GM23338 (cell line): ENCODE results near the gene CUX1. TPM values are rescaled to one million over a fixed set of nuclear protein-coding genes. Genes with fewer than 3 reads are reported as not detected.

Source experiments
- ATAC-seq: fragments of 200-7000 bp; cut with Tn5 transposase; 3 replicates; pipeline ENCODE4 v1.9.1; 2020
- DNase-seq: peaks from one replicate; pipeline ENCODE4 v3.0.0-alpha.2; 2015; ENCODE audit warnings: low spot score
- H2AFZ ChIP-seq: fragments of 200-600 bp; sonication (generic); 2 replicates; pipeline ENCODE4 v1.8.0; 2016; ENCODE audit warnings: antibody characterized with exemption, mild to moderate bottlenecking, moderate library complexity
- H3F3A ChIP-seq: fragments of 200-600 bp; sonication (generic); replicated peaks from 2 replicates; pipeline ENCODE4 v1.8.0; 2017; ENCODE audit warnings: antibody characterized with exemption, mixed run types, low read depth
- H3K27ac ChIP-seq: fragments of 200-600 bp; sonication (generic); 2 replicates; pipeline ENCODE4 v1.6.1; 2016; ENCODE audit warnings: low read depth
- H3K27me3 ChIP-seq: fragments of 200-600 bp; sonication (generic); 2 replicates; pipeline ENCODE4 v1.8.0; 2016; ENCODE audit warnings: mild to moderate bottlenecking, mixed run types, moderate library complexity; ENCODE audit not compliant: insufficient read depth
- H3K36me3 ChIP-seq: fragments of 200-600 bp; sonication (generic); 2 replicates; pipeline ENCODE4 v1.8.0; 2016; ENCODE audit warnings: mild to moderate bottlenecking; ENCODE audit not compliant: insufficient read depth
- H3K4me1 ChIP-seq: fragments of 200-600 bp; sonication (generic); 2 replicates; pipeline ENCODE4 v1.8.0; 2016; ENCODE audit warnings: mild to moderate bottlenecking, moderate library complexity; ENCODE audit not compliant: insufficient read depth
- H3K4me2 ChIP-seq: fragments of 200-600 bp; sonication (generic); 2 replicates; pipeline ENCODE4 v1.7.1; 2017; ENCODE audit warnings: mixed run types
- H3K4me3 ChIP-seq: fragments of 200-600 bp; sonication (generic); 2 replicates; pipeline ENCODE4 v1.6.1; 2016; ENCODE audit warnings: mixed run types
- H3K79me2 ChIP-seq: fragments of 200-600 bp; sonication (generic); replicated peaks from 2 replicates; pipeline ENCODE4 v1.8.0; 2017; ENCODE audit warnings: mild to moderate bottlenecking; ENCODE audit not compliant: insufficient read depth
- H3K9me2 ChIP-seq: fragments of 200-600 bp; sonication (generic); 2 replicates; pipeline ENCODE4 v1.8.0; 2017; ENCODE audit not compliant: insufficient read depth
- H4K20me1 ChIP-seq: fragments of 200-600 bp; sonication (generic); replicated peaks from 2 replicates; pipeline ENCODE4 v1.8.0; 2017; ENCODE audit warnings: mild to moderate bottlenecking; ENCODE audit not compliant: insufficient read depth
- H3K27ac Mint-ChIP-seq: 2 replicates; pipeline ENCODE4 v1.8.0; 2020; ENCODE audit warnings: inconsistent platforms, mild to moderate bottlenecking, moderate library complexity, mixed read lengths
- H3K27me3 Mint-ChIP-seq: 3 replicates; pipeline ENCODE4 v1.8.0; 2022; ENCODE audit warnings: low read depth, mild to moderate bottlenecking, moderate library complexity, mixed read lengths, inconsistent platforms; ENCODE audit not compliant: insufficient read depth, poor library complexity
- H3K36me3 Mint-ChIP-seq: 3 replicates; pipeline ENCODE4 v1.8.0; 2021; ENCODE audit warnings: low read depth, mild to moderate bottlenecking, inconsistent platforms, moderate library complexity, mixed read lengths
- H3K4me1 Mint-ChIP-seq: 3 replicates; pipeline ENCODE4 v1.8.0; 2020; ENCODE audit warnings: mild to moderate bottlenecking, inconsistent platforms, mixed read lengths
- H3K4me3 Mint-ChIP-seq: 3 replicates; pipeline ENCODE4 v1.8.0; 2021; ENCODE audit warnings: moderate library complexity, mild to moderate bottlenecking, inconsistent platforms, mixed read lengths
- H3K9me3 Mint-ChIP-seq: 3 replicates; pipeline ENCODE4 v1.8.0; 2020; ENCODE audit warnings: moderate library complexity, mild to moderate bottlenecking, inconsistent platforms, mixed read lengths
- CREB1 ChIP-seq: fragments of 250-450 bp; sonication (Bioruptor Pico); IDR thresholded peaks from 2 replicates; pipeline ENCODE4 v1.5.0; 2020; ENCODE audit warnings: low read depth, mild to moderate bottlenecking, moderate library complexity
- EZH2 ChIP-seq: fragments of 200-600 bp; sonication (generic); IDR thresholded peaks from one replicate; pipeline ENCODE4 v1.8.0; 2017; ENCODE audit warnings: antibody characterized with exemption, mild to moderate bottlenecking, low read depth; ENCODE audit not compliant: unreplicated experiment
- EZH2phosphoT487 ChIP-seq: fragments of 200-600 bp; sonication (generic); IDR thresholded peaks from one replicate; pipeline ENCODE4 v1.8.1; 2018; ENCODE audit warnings: antibody characterized with exemption; ENCODE audit not compliant: unreplicated experiment
- JUNB ChIP-seq: IDR thresholded peaks from one replicate; pipeline ENCODE4 v1.6.1; 2016; ENCODE audit warnings: antibody characterized with exemption; ENCODE audit not compliant: unreplicated experiment
- NANOG ChIP-seq: IDR thresholded peaks from 2 replicates; pipeline ENCODE4 v1.6.1; 2016; ENCODE audit warnings: antibody characterized with exemption, borderline replicate concordance
- POLR2AphosphoS5 ChIP-seq: IDR thresholded peaks from 2 replicates; pipeline ENCODE4 v1.6.1; 2016; ENCODE audit warnings: antibody characterized with exemption, low read depth
- REST ChIP-seq: IDR thresholded peaks from one replicate; pipeline ENCODE4 v1.6.1; 2018; ENCODE audit warnings: antibody characterized with exemption; ENCODE audit not compliant: unreplicated experiment
- STAT1 ChIP-seq: IDR thresholded peaks from one replicate; pipeline ENCODE4 v1.6.1; 2016; ENCODE audit warnings: antibody characterized with exemption; ENCODE audit not compliant: unreplicated experiment
- ZNF114 ChIP-seq: fragments of 250-450 bp; sonication (Bioruptor Pico); IDR thresholded peaks from 2 replicates; pipeline ENCODE4 v1.5.0; 2020; ENCODE audit warnings: mild to moderate bottlenecking, moderate library complexity
- ZNF331 ChIP-seq: fragments of 250-450 bp; sonication (Bioruptor Pico); IDR thresholded peaks from 2 replicates; pipeline ENCODE4 v1.5.0; 2020; ENCODE audit warnings: low read depth, mild to moderate bottlenecking, moderate library complexity
- polyA plus RNA-seq: library from polyadenylated mRNA; unstranded; fragments of >200 nt; fragmentation: Nextera tagmentation; extraction: Ambion mirVana; gene quantifications from 2 replicates; pipeline ENCODE4 v1.2.1, GENCODE V29; 2016
- total RNA-seq: library from RNA; depleted of rRNA; stranded (reverse); fragments of >200 nt; shearing (Covaris generic); gene quantifications from 2 replicates; pipeline ENCODE4 v1.2.3, GENCODE V29; 2014
- TF ChIP-seq, protein P1 (sequence below): IDR thresholded peaks from 2 replicates; pipeline ENCODE4 v1.6.1; 2016; ENCODE audit warnings: antibody characterized with exemption
- TF ChIP-seq, protein P2 (sequence below): fragments of 250-450 bp; sonication (Bioruptor Pico); IDR thresholded peaks from 2 replicates; pipeline ENCODE4 v1.5.0; 2020; ENCODE audit warnings: mild to moderate bottlenecking, moderate library complexity
- TF ChIP-seq, protein P3 (sequence below), 2 experiments: fragments of 200-600 bp in 1 of 2; sonication (generic) in 1 of 2; conservative IDR thresholded peaks; 2 replicates each; pipeline versions ENCODE4 v1.5.1 to v1.6.1; 2016 to 2017; ENCODE audit warnings: antibody characterized with exemption in 2 of 2, low read depth in 2 of 2, mild to moderate bottlenecking in 2 of 2, moderate library complexity in 1 of 2

CUX1 gene
- total and polyA plus RNA-seq, 2 experiments from 2014 or later: 49.9 to 64.0 TPM

DNA sequence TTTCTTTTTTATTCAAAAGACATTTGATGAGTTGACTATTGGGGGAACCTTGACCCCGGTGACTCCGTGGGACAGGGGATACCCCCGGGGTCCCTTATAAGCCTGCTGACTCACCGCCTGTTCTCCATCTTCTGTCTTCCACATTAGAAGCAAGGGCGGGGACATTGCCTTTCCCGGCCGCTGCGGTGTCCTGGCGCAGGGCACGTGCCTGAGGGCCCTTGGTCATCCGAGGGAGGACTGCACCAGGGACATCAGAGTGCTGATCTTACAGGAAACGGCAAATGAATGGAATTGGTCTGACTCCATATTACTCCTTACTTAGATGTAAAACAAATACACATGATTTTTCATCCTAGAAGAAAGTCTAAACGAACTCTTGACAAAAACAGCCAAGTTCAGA, 170.1 kb downstream of the CUX1 start:
- ATAC-seq: no peak
- H3K9me2 ChIP-seq: no peaks in the 10 kb centered on the region
- H3K4me1 ChIP-seq: peaks cover 24% of the 10 kb centered on the region
- no peak overlapping the region for H2AFZ ChIP-seq
- no peak overlapping the region for H3K27ac ChIP-seq
- no peaks in the 10 kb centered on the region for H3K36me3 ChIP-seq
- H3K4me3 ChIP-seq: no peak overlapping the region
- H4K20me1 ChIP-seq: peaks cover 9% of the 10 kb centered on the region; the same call in 1 of the 2 replicates
- Mint-ChIP-seq H3K4me3 (no peak overlapping the region), H3K9me3 (peaks cover 10% of the 10 kb centered on the region; the same call in 2 of the 3 replicates), H3K4me1 (peaks cover 47% of the 10 kb centered on the region), H3K27me3 (peaks cover 10% of the 10 kb centered on the region), H3K27ac (peak overlapping the region; percentile 83), H3K36me3 (peaks cover 21% of the 10 kb centered on the region)
- H3K27me3 ChIP-seq: no peaks in the 10 kb centered on the region
- no peaks in the 10 kb centered on the region; the same call in 1 of the 2 replicates for H3F3A ChIP-seq
- no peak for DNase-seq
- no peak for TF ChIP-seq STAT1
- TF ChIP-seq, protein P1, sequence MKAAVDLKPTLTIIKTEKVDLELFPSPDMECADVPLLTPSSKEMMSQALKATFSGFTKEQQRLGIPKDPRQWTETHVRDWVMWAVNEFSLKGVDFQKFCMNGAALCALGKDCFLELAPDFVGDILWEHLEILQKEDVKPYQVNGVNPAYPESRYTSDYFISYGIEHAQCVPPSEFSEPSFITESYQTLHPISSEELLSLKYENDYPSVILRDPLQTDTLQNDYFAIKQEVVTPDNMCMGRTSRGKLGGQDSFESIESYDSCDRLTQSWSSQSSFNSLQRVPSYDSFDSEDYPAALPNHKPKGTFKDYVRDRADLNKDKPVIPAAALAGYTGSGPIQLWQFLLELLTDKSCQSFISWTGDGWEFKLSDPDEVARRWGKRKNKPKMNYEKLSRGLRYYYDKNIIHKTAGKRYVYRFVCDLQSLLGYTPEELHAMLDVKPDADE: no peak
- no peak for TF ChIP-seq REST
- TF ChIP-seq EZH2: no peak
- TF ChIP-seq, protein P2, sequence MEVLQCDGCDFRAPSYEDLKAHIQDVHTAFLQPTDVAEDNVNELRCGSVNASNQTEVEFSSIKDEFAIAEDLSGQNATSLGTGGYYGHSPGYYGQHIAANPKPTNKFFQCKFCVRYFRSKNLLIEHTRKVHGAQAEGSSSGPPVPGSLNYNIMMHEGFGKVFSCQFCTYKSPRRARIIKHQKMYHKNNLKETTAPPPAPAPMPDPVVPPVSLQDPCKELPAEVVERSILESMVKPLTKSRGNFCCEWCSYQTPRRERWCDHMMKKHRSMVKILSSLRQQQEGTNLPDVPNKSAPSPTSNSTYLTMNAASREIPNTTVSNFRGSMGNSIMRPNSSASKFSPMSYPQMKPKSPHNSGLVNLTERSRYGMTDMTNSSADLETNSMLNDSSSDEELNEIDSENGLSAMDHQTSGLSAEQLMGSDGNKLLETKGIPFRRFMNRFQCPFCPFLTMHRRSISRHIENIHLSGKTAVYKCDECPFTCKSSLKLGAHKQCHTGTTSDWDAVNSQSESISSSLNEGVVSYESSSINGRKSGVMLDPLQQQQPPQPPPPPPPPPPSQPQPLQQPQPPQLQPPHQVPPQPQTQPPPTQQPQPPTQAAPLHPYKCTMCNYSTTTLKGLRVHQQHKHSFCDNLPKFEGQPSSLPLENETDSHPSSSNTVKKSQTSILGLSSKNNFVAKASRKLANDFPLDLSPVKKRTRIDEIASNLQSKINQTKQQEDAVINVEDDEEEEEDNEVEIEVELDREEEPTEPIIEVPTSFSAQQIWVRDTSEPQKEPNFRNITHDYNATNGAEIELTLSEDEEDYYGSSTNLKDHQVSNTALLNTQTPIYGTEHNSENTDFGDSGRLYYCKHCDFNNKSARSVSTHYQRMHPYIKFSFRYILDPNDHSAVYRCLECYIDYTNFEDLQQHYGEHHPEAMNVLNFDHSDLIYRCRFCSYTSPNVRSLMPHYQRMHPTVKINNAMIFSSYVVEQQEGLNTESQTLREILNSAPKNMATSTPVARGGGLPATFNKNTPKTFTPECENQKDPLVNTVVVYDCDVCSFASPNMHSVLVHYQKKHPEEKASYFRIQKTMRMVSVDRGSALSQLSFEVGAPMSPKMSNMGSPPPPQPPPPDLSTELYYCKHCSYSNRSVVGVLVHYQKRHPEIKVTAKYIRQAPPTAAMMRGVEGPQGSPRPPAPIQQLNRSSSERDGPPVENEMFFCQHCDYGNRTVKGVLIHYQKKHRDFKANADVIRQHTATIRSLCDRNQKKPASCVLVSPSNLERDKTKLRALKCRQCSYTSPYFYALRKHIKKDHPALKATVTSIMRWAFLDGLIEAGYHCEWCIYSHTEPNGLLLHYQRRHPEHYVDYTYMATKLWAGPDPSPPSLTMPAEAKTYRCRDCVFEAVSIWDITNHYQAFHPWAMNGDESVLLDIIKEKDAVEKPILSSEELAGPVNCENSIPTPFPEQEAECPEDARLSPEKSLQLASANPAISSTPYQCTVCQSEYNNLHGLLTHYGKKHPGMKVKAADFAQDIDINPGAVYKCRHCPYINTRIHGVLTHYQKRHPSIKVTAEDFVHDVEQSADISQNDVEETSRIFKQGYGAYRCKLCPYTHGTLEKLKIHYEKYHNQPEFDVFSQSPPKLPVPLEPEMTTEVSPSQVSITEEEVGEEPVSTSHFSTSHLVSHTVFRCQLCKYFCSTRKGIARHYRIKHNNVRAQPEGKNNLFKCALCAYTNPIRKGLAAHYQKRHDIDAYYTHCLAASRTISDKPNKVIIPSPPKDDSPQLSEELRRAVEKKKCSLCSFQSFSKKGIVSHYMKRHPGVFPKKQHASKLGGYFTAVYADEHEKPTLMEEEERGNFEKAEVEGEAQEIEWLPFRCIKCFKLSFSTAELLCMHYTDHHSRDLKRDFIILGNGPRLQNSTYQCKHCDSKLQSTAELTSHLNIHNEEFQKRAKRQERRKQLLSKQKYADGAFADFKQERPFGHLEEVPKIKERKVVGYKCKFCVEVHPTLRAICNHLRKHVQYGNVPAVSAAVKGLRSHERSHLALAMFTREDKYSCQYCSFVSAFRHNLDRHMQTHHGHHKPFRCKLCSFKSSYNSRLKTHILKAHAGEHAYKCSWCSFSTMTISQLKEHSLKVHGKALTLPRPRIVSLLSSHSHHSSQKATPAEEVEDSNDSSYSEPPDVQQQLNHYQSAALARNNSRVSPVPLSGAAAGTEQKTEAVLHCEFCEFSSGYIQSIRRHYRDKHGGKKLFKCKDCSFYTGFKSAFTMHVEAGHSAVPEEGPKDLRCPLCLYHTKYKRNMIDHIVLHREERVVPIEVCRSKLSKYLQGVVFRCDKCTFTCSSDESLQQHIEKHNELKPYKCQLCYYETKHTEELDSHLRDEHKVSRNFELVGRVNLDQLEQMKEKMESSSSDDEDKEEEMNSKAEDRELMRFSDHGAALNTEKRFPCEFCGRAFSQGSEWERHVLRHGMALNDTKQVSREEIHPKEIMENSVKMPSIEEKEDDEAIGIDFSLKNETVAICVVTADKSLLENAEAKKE: no peak
- no peak for TF ChIP-seq POLR2AphosphoS5
- TF ChIP-seq, protein P3, sequence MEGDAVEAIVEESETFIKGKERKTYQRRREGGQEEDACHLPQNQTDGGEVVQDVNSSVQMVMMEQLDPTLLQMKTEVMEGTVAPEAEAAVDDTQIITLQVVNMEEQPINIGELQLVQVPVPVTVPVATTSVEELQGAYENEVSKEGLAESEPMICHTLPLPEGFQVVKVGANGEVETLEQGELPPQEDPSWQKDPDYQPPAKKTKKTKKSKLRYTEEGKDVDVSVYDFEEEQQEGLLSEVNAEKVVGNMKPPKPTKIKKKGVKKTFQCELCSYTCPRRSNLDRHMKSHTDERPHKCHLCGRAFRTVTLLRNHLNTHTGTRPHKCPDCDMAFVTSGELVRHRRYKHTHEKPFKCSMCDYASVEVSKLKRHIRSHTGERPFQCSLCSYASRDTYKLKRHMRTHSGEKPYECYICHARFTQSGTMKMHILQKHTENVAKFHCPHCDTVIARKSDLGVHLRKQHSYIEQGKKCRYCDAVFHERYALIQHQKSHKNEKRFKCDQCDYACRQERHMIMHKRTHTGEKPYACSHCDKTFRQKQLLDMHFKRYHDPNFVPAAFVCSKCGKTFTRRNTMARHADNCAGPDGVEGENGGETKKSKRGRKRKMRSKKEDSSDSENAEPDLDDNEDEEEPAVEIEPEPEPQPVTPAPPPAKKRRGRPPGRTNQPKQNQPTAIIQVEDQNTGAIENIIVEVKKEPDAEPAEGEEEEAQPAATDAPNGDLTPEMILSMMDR (conservative IDR thresholded peaks at IDR 0.05; ENCODE audit: low read depth in 2 of 2): no peak
- TF ChIP-seq ZNF331 (CRISPR knock-in tag): no peak
- no peak for TF ChIP-seq JUNB
- TF ChIP-seq CREB1 (CRISPR knock-in tag): no peak
- no peak for TF ChIP-seq ZNF114 (CRISPR knock-in tag)
- no peak for TF ChIP-seq EZH2phosphoT487
- TF ChIP-seq NANOG: no peak
- H3K79me2 ChIP-seq: peaks cover 80% of the 10 kb centered on the region
- H3K4me2 ChIP-seq: no peak overlapping the region
